ENCODE measurements around the gene SAFB. TPM values are rescaled to one million over a fixed set of nuclear protein-coding genes. Genes with fewer than 3 reads are reported as not detected.

Gene SAFB
- total RNA-seq, 4 donors from 2014 or later, result 46.3 to 181 (median 63.7) TPM

- DNase-seq (ENCODE audit: low spot score in 2 of 2), result no peak
- Histone ChIP-seq H3K9me3 (no peaks in the 10 kb centered on the region), H3K27ac (peak overlapping the region; percentile 59), H3K4me1 (peaks cover 49% of the 10 kb centered on the region), H3K27me3 (no peaks in the 10 kb centered on the region), H3K4me3 (no peak overlapping the region), H3K36me3 (peaks cover 33% of the 10 kb centered on the region)
- WGBS, result 60% methylated on average over 9 of the region's 9 CpGs
- TF ChIP-seq POLR2A (IDR thresholded peaks at IDR 0.05) (no peak), POLR2AphosphoS5 (IDR thresholded peaks at IDR 0.05) (no peak), CTCF (IDR thresholded peaks at IDR 0.05) (no peak), EP300 (IDR thresholded peaks at IDR 0.05) (no peak)
These were observed 8.8 kb downstream of the SAFB start for GRCh38 chr19:5631567-5632240.

- Histone ChIP-seq H3K27ac (peak overlapping the region; percentile 59), H3K27me3 (no peaks in the 10 kb centered on the region), H3K9me3 (no peaks in the 10 kb centered on the region), H3K4me1 (peaks cover 44% of the 10 kb centered on the region), H3K4me3 (no peak overlapping the region), H3K36me3 (peaks cover 28% of the 10 kb centered on the region)
- DNase-seq (ENCODE audit: low spot score in 2 of 2), result no peak
- no peak for TF ChIP-seq EP300 (IDR thresholded peaks at IDR 0.05)
- TF ChIP-seq POLR2AphosphoS5 (IDR thresholded peaks at IDR 0.05), result no peak
- no peak for TF ChIP-seq CTCF (IDR thresholded peaks at IDR 0.05)
- no peak for TF ChIP-seq POLR2A (IDR thresholded peaks at IDR 0.05)
- 72% methylated on average over 4 of the region's 4 CpGs for WGBS
These were observed 9.3 kb downstream of the SAFB start for GRCh38 chr19:5632241-5632612.

GRCh38 chr19:5632657-5633056, 9.8 kb downstream of the SAFB start:
- no peak for TF ChIP-seq POLR2A (IDR thresholded peaks at IDR 0.05)
- TF ChIP-seq EP300 (IDR thresholded peaks at IDR 0.05), result no peak
- TF ChIP-seq POLR2AphosphoS5 (IDR thresholded peaks at IDR 0.05), result no peak
- TF ChIP-seq CTCF (IDR thresholded peaks at IDR 0.05), result no peak
- no peaks in the 10 kb centered on the region for H3K9me3 ChIP-seq
- no peak overlapping the region for H3K4me3 ChIP-seq
- H3K27me3 ChIP-seq, result no peaks in the 10 kb centered on the region
- no peak for DNase-seq (ENCODE audit: low spot score in 2 of 2)
- H3K27ac ChIP-seq, result no peak overlapping the region
- peaks cover 24% of the 10 kb centered on the region for H3K36me3 ChIP-seq
- 66% methylated on average over 5 of the region's 5 CpGs for WGBS
- peaks cover 44% of the 10 kb centered on the region for H3K4me1 ChIP-seq

- Histone ChIP-seq H3K27me3 (no peaks in the 10 kb centered on the region), H3K27ac (no peak overlapping the region), H3K9me3 (no peaks in the 10 kb centered on the region), H3K4me3 (no peak overlapping the region), H3K36me3 (no peaks in the 10 kb centered on the region), H3K4me1 (peaks cover 28% of the 10 kb centered on the region)
- WGBS, result 87% methylated on average over 6 of the region's 6 CpGs
- no peak for DNase-seq (ENCODE audit: low spot score in 2 of 2)
- TF ChIP-seq POLR2A (IDR thresholded peaks at IDR 0.05) (no peak), EP300 (IDR thresholded peaks at IDR 0.05) (no peak), CTCF (IDR thresholded peaks at IDR 0.05) (no peak), POLR2AphosphoS5 (IDR thresholded peaks at IDR 0.05) (no peak)
These were observed 12.5 kb downstream of the SAFB start for GRCh38 chr19:5635427-5635826.

- H3K9me3 ChIP-seq, result no peaks in the 10 kb centered on the region
- peaks cover 24% of the 10 kb centered on the region for H3K4me1 ChIP-seq
- DNase-seq (ENCODE audit: low spot score in 2 of 2), result peak in 1 of 2 donors; percentile 9
- 50% methylated on average over 1 of the region's 1 CpG for WGBS
- no peaks in the 10 kb centered on the region for H3K27me3 ChIP-seq
- peaks cover 8% of the 10 kb centered on the region for H3K36me3 ChIP-seq
- H3K27ac ChIP-seq, result no peak overlapping the region
- TF ChIP-seq EP300 (IDR thresholded peaks at IDR 0.05) (no peak), POLR2AphosphoS5 (IDR thresholded peaks at IDR 0.05) (no peak), POLR2A (IDR thresholded peaks at IDR 0.05) (no peak), CTCF (IDR thresholded peaks at IDR 0.05) (no peak)
- H3K4me3 ChIP-seq, result no peak overlapping the region
These were observed 15.1 kb downstream of the SAFB start for GRCh38 chr19:5637971-5638370.
